ENCODE results near the gene SYNM.

Gene SYNM

GRCh38 chr15:99096894-99097426 is 7.9 kb upstream of the SYNM start:
- no peak for DNase-seq (ENCODE audit: low read depth)
- no peak overlapping the region for H3K4me3 ChIP-seq (ENCODE audit: control insufficient read depth, low read depth, low read length)
- no peak for TF ChIP-seq CTCF (IDR thresholded peaks at IDR 0.05; ENCODE audit: control insufficient read depth, insufficient read depth, low read depth, low read length, missing control alignments)

- H3K4me3 ChIP-seq (ENCODE audit: control insufficient read depth, low read depth, low read length): no peak overlapping the region
- TF ChIP-seq CTCF (IDR thresholded peaks at IDR 0.05; ENCODE audit: control insufficient read depth, insufficient read depth, low read depth, low read length, missing control alignments): no peak
- DNase-seq (ENCODE audit: low read depth): no peak
Measured at GRCh38 chr15:99097441-99098410, 7.2 kb upstream of the SYNM start.

GRCh38 chr15:99098426-99098825 is 6.5 kb upstream of the SYNM start:
- H3K4me3 ChIP-seq (ENCODE audit: control insufficient read depth, low read depth, low read length): no peak overlapping the region
- no peak for TF ChIP-seq CTCF (IDR thresholded peaks at IDR 0.05; ENCODE audit: control insufficient read depth, insufficient read depth, low read depth, low read length, missing control alignments)
- no peak for DNase-seq (ENCODE audit: low read depth)

- no peak for TF ChIP-seq CTCF (IDR thresholded peaks at IDR 0.05; ENCODE audit: control insufficient read depth, insufficient read depth, low read depth, low read length, missing control alignments)
- DNase-seq (ENCODE audit: low read depth): no peak
- no peak overlapping the region for H3K4me3 ChIP-seq (ENCODE audit: control insufficient read depth, low read depth, low read length)
Measured at GRCh38 chr15:99098991-99099390, 5.9 kb upstream of the SYNM start.

- DNase-seq (ENCODE audit: low read depth): no peak
- H3K4me3 ChIP-seq (ENCODE audit: control insufficient read depth, low read depth, low read length): no peak overlapping the region
- TF ChIP-seq CTCF (IDR thresholded peaks at IDR 0.05; ENCODE audit: control insufficient read depth, insufficient read depth, low read depth, low read length, missing control alignments): no peak
Measured at GRCh38 chr15:99099661-99100060, 5.2 kb upstream of the SYNM start.

GRCh38 chr15:99100245-99101173 is 4.4 kb upstream of the SYNM start:
- peak overlapping the region; percentile 22 for H3K4me3 ChIP-seq (ENCODE audit: control insufficient read depth, low read depth, low read length)
- TF ChIP-seq CTCF (IDR thresholded peaks at IDR 0.05; ENCODE audit: control insufficient read depth, insufficient read depth, low read depth, low read length, missing control alignments): peak; percentile 91

More at GRCh38 chr15:99100245-99101173, 4.4 kb upstream of the SYNM start:
- DNase-seq (ENCODE audit: low read depth): no peak
